Measurements from ENCODE around the gene RGS11.

GRCh38 chr16:263944-264343 is 11.8 kb downstream of the RGS11 start:
- TF ChIP-seq, protein P1, sequence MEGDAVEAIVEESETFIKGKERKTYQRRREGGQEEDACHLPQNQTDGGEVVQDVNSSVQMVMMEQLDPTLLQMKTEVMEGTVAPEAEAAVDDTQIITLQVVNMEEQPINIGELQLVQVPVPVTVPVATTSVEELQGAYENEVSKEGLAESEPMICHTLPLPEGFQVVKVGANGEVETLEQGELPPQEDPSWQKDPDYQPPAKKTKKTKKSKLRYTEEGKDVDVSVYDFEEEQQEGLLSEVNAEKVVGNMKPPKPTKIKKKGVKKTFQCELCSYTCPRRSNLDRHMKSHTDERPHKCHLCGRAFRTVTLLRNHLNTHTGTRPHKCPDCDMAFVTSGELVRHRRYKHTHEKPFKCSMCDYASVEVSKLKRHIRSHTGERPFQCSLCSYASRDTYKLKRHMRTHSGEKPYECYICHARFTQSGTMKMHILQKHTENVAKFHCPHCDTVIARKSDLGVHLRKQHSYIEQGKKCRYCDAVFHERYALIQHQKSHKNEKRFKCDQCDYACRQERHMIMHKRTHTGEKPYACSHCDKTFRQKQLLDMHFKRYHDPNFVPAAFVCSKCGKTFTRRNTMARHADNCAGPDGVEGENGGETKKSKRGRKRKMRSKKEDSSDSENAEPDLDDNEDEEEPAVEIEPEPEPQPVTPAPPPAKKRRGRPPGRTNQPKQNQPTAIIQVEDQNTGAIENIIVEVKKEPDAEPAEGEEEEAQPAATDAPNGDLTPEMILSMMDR (IDR thresholded peaks at IDR 0.05) = no peak
- no peak for TF ChIP-seq POLR2A (IDR thresholded peaks at IDR 0.05)
